Tibial nerve (tissue), 3 donors: ENCODE results near the gene BCL6.

ENCODE experiments used
- CTCF ChIP-seq, 5 experiments: fragments of 200-600 bp in 3 of 5; fragments of 450-650 bp in 2 of 5; sonication (generic) in 3 of 5; IDR thresholded peaks; one replicate each; pipeline ENCODE4 v1.5.1; 2016 to 2019; ENCODE audit warnings: antibody characterized with exemption in 5 of 5, mild to moderate bottlenecking in 3 of 5, moderate library complexity in 2 of 5
- POLR2A ChIP-seq, 2 donors: fragments of 450-650 bp; IDR thresholded peaks; one replicate each; pipeline ENCODE4 v1.6.1; 2017; ENCODE audit warnings: antibody characterized with exemption in 2 of 2, mild to moderate bottlenecking in 2 of 2, moderate library complexity in 2 of 2

- TF ChIP-seq CTCF (IDR thresholded peaks at IDR 0.05), result no peak
- no peak for TF ChIP-seq POLR2A (IDR thresholded peaks at IDR 0.05)
Measured at GRCh38 chr3:187708696-187709095, 36.6 kb downstream of the BCL6 start.
